ENCODE data around the gene NTNG2.

DNA sequence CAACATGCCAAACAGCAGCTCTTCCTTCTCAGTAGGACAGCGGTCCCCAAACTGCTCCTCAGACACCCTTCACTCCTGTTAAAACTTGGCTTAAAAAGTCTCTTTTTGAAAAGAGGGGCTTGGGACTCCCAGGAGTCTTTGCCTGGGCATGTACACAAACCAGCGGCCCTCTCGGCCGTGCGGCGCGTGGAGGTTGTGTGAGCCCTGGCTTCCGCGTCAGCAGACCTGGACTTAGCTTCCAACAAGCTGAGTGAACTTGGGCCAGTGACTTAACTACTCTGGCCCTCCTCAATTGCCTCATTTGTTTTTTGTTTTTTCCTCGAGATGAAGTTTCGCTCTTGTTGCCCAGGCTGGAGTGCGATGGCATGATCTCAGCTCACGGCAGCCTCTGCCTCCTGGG lies 15.3 kb upstream of the NTNG2 start:
- TF ChIP-seq ZFP3 (CRISPR knock-in tag; IDR thresholded peaks at IDR 0.05) (no peak), ZNF8 (CRISPR knock-in tag; IDR thresholded peaks at IDR 0.05) (no peak), TOX (CRISPR knock-in tag; IDR thresholded peaks at IDR 0.05; ENCODE audit: borderline replicate concordance) (no peak), PPARA (CRISPR knock-in tag; IDR thresholded peaks at IDR 0.05; ENCODE audit: borderline replicate concordance) (no peak), CSDC2 (CRISPR knock-in tag; IDR thresholded peaks at IDR 0.05) (no peak), RARB (CRISPR knock-in tag; IDR thresholded peaks at IDR 0.05) (no peak), ESRRG (CRISPR knock-in tag; IDR thresholded peaks at IDR 0.05) (no peak), ISL1 (CRISPR knock-in tag; IDR thresholded peaks at IDR 0.05) (no peak), ZNF565 (CRISPR knock-in tag; conservative IDR thresholded peaks at IDR 0.05; ENCODE audit: low read depth) (no peak), TCF4 (CRISPR knock-in tag; IDR thresholded peaks at IDR 0.05; ENCODE audit: borderline replicate concordance) (no peak), ZC3H10 (CRISPR knock-in tag; IDR thresholded peaks at IDR 0.05) (no peak)
- TF ChIP-seq, protein P1, sequence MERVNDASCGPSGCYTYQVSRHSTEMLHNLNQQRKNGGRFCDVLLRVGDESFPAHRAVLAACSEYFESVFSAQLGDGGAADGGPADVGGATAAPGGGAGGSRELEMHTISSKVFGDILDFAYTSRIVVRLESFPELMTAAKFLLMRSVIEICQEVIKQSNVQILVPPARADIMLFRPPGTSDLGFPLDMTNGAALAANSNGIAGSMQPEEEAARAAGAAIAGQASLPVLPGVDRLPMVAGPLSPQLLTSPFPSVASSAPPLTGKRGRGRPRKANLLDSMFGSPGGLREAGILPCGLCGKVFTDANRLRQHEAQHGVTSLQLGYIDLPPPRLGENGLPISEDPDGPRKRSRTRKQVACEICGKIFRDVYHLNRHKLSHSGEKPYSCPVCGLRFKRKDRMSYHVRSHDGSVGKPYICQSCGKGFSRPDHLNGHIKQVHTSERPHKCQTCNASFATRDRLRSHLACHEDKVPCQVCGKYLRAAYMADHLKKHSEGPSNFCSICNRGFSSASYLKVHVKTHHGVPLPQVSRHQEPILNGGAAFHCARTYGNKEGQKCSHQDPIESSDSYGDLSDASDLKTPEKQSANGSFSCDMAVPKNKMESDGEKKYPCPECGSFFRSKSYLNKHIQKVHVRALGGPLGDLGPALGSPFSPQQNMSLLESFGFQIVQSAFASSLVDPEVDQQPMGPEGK (CRISPR knock-in tag; IDR thresholded peaks at IDR 0.05; ENCODE audit: borderline replicate concordance): no peak
- TF ChIP-seq, protein P2, sequence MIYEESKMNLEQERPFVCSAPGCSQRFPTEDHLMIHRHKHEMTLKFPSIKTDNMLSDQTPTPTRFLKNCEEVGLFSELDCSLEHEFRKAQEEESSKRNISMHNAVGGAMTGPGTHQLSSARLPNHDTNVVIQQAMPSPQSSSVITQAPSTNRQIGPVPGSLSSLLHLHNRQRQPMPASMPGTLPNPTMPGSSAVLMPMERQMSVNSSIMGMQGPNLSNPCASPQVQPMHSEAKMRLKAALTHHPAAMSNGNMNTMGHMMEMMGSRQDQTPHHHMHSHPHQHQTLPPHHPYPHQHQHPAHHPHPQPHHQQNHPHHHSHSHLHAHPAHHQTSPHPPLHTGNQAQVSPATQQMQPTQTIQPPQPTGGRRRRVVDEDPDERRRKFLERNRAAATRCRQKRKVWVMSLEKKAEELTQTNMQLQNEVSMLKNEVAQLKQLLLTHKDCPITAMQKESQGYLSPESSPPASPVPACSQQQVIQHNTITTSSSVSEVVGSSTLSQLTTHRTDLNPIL (CRISPR knock-in tag; IDR thresholded peaks at IDR 0.05; ENCODE audit: low read depth): no peak
- TF ChIP-seq, protein P3, sequence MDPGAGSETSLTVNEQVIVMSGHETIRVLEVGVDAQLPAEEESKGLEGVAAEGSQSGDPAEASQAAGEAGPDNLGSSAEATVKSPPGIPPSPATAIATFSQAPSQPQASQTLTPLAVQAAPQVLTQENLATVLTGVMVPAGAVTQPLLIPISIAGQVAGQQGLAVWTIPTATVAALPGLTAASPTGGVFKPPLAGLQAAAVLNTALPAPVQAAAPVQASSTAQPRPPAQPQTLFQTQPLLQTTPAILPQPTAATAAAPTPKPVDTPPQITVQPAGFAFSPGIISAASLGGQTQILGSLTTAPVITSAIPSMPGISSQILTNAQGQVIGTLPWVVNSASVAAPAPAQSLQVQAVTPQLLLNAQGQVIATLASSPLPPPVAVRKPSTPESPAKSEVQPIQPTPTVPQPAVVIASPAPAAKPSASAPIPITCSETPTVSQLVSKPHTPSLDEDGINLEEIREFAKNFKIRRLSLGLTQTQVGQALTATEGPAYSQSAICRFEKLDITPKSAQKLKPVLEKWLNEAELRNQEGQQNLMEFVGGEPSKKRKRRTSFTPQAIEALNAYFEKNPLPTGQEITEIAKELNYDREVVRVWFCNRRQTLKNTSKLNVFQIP (CRISPR knock-in tag; IDR thresholded peaks at IDR 0.05; ENCODE audit: borderline replicate concordance, low read depth): no peak
